Eye (tissue), 1 donor: ENCODE results near the gene ZNF674.
"Not testable (repeated sequence)": the region's sequence is repeated elsewhere in the genome, so short reads cannot be mapped to it uniquely, and the experiment has no call there.

Experiments used
- DNase-seq: peaks from one replicate; pipeline ENCODE4 v3.0.0-alpha.2; 2015

Gene ZNF674

GRCh38 chrX:46567388-46567787 is 22.2 kb upstream of the ZNF674 start:
- no peak for DNase-seq

GRCh38 chrX:46561824-46562657 is 16.8 kb upstream of the ZNF674 start:
- no peak for DNase-seq

GRCh38 chrX:46559062-46559461 is 13.8 kb upstream of the ZNF674 start:
- no peak for DNase-seq

GRCh38 chrX:46554942-46555341 is 9.7 kb upstream of the ZNF674 start:
- peak; percentile 19 for DNase-seq

- DNase-seq = no peak
Measured at GRCh38 chrX:46553935-46554334, 8.7 kb upstream of the ZNF674 start.

GRCh38 chrX:46551494-46552128 is 6.4 kb upstream of the ZNF674 start:
- DNase-seq = no peak

GRCh38 chrX:46549914-46550313 is 4.7 kb upstream of the ZNF674 start:
- DNase-seq = no peak

GRCh38 chrX:46547857-46548256 is 2.6 kb upstream of the ZNF674 start:
- no peak for DNase-seq

GRCh38 chrX:46544527-46544926 is 694 bp downstream of the ZNF674 start:
- not testable (repeated sequence) for DNase-seq

GRCh38 chrX:46543441-46543840 is 1.8 kb downstream of the ZNF674 start:
- no peak for DNase-seq

GRCh38 chrX:46531442-46531841 is 13.8 kb downstream of the ZNF674 start:
- DNase-seq = no peak

GRCh38 chrX:46530404-46530908 is 14.8 kb downstream of the ZNF674 start:
- DNase-seq = not testable (repeated sequence)

GRCh38 chrX:46529740-46530403 is 15.3 kb downstream of the ZNF674 start:
- not testable (repeated sequence) for DNase-seq

GRCh38 chrX:46528640-46529039 is 16.6 kb downstream of the ZNF674 start:
- not testable (repeated sequence) for DNase-seq

- no peak for DNase-seq
Measured at GRCh38 chrX:46506076-46506475, 39.1 kb downstream of the ZNF674 start.

GRCh38 chrX:46502848-46503247 is 42.4 kb downstream of the ZNF674 start:
- DNase-seq = no peak

GRCh38 chrX:46500054-46500453 is 45.2 kb downstream of the ZNF674 start:
- DNase-seq = no peak

GRCh38 chrX:46488712-46489111 is 56.5 kb downstream of the ZNF674 start:
- no peak for DNase-seq

- DNase-seq = no peak
Measured at GRCh38 chrX:46485897-46486296, 59.3 kb downstream of the ZNF674 start.

- DNase-seq = not testable (repeated sequence)
Measured at GRCh38 chrX:46478634-46479033, 66.6 kb downstream of the ZNF674 start.

GRCh38 chrX:46477435-46477834 is 67.8 kb downstream of the ZNF674 start:
- peak; percentile 2 for DNase-seq

GRCh38 chrX:46465203-46465602 is 80.0 kb downstream of the ZNF674 start:
- no peak for DNase-seq

- no peak for DNase-seq
Measured at GRCh38 chrX:46463682-46464081, 81.5 kb downstream of the ZNF674 start.
